HepG2 (cell line): ENCODE data around the gene ADH4. TPM values are rescaled to one million over a fixed set of nuclear protein-coding genes. Genes with fewer than 3 reads are reported as not detected.

Source experiments
- AKNA ChIP-seq: sonication (generic); formaldehyde crosslinking; IDR thresholded peaks from 2 replicates; pipeline ENCODE4 v1.4.0; 2020; ENCODE audit warnings: missing genetic modification reagents, borderline replicate concordance
- DRAP1 ChIP-seq: IDR thresholded peaks from 2 replicates; pipeline ENCODE4 v1.6.1; 2016; ENCODE audit warnings: missing genetic modification reagents, missing compliant biosample characterization
- HNRNPL ChIP-seq: fragments of 200-400 bp; formaldehyde crosslinking; IDR thresholded peaks from 2 replicates; pipeline ENCODE4 v1.6.1; 2017; ENCODE audit warnings: mild to moderate bottlenecking, low read depth, low read length
- MXD1 ChIP-seq: sonication (generic); formaldehyde crosslinking; IDR thresholded peaks from 2 replicates; pipeline ENCODE4 v1.4.0; 2020; ENCODE audit warnings: mild to moderate bottlenecking, missing genetic modification reagents
- NR2F6 ChIP-seq, 2 experiments: IDR thresholded peaks; 2 replicates each; pipeline ENCODE4 v1.6.1; 2016; ENCODE audit warnings: antibody characterized with exemption in 1 of 2, mild to moderate bottlenecking in 1 of 2
- ONECUT2 ChIP-seq: sonication (generic); formaldehyde crosslinking; IDR thresholded peaks from 2 replicates; pipeline ENCODE4 v1.4.0; 2020; ENCODE audit warnings: missing genetic modification reagents
- RFXAP ChIP-seq: sonication (generic); formaldehyde crosslinking; IDR thresholded peaks from 2 replicates; pipeline ENCODE4 v1.4.0; 2020; ENCODE audit warnings: missing genetic modification reagents, borderline replicate concordance
- TFE3 ChIP-seq: IDR thresholded peaks from 2 replicates; pipeline ENCODE4 v1.6.1; 2016
- THAP8 ChIP-seq: sonication (generic); formaldehyde crosslinking; IDR thresholded peaks from 2 replicates; pipeline ENCODE4 v1.5.1; 2020; ENCODE audit warnings: missing genetic modification reagents, mild to moderate bottlenecking, borderline replicate concordance
- ZNF20 ChIP-seq: sonication (generic); formaldehyde crosslinking; IDR thresholded peaks from 2 replicates; pipeline ENCODE4 v1.4.0; 2020; ENCODE audit warnings: mild to moderate bottlenecking, moderate library complexity, missing genetic modification reagents
- ZNF652 ChIP-seq: IDR thresholded peaks from 2 replicates; pipeline ENCODE4 v1.6.1; 2016; ENCODE audit warnings: low read depth, borderline replicate concordance
- ZNF709 ChIP-seq: sonication (generic); formaldehyde crosslinking; IDR thresholded peaks from 2 replicates; pipeline ENCODE4 v1.5.0; 2020; ENCODE audit warnings: mild to moderate bottlenecking, missing genetic modification reagents
- polyA plus RNA-seq, 8 experiments: library from polyadenylated mRNA; depleted of rRNA in 3 of 8; stranded (reverse) in 7 of 8; unstranded in 1 of 8; fragments of >200 nt; fragmentation: Illumina TruSeq in 4 of 8; extraction: Trizol in 4 of 8; gene quantifications; 2 replicates each; pipeline versions ENCODE4 v1.2.1 to v1.2.3, GENCODE V29; 2011 to 2016; ENCODE audit warnings: low read depth in 4 of 8, missing spikeins in 1 of 8, mixed read lengths in 1 of 8; ENCODE audit not compliant: insufficient read depth in 1 of 8
- total RNA-seq, 5 experiments: library from RNA; depleted of rRNA; stranded (reverse); fragments of >200 nt; fragmentation: Illumina TruSeq; extraction: Trizol; gene quantifications; 2 replicates each; pipeline ENCODE4 v1.2.3, GENCODE V29; 2016; ENCODE audit warnings: low read depth in 1 of 5
- TF ChIP-seq, protein P1 (sequence below): sonication (generic); formaldehyde crosslinking; IDR thresholded peaks from 2 replicates; pipeline ENCODE4 v1.4.0; 2020; ENCODE audit warnings: missing genetic modification reagents
- TF ChIP-seq, protein P2 (sequence below): sonication (generic); formaldehyde crosslinking; IDR thresholded peaks from 2 replicates; pipeline ENCODE4 v1.4.0; 2020; ENCODE audit warnings: missing genetic modification reagents, borderline replicate concordance

The ADH4 gene
- total and polyA plus RNA-seq, 2 of the 13 experiments (the other 11 are each of a cell fraction or from before 2014, with no cell fraction given) = 24.3 to 31.1 TPM

DNA sequence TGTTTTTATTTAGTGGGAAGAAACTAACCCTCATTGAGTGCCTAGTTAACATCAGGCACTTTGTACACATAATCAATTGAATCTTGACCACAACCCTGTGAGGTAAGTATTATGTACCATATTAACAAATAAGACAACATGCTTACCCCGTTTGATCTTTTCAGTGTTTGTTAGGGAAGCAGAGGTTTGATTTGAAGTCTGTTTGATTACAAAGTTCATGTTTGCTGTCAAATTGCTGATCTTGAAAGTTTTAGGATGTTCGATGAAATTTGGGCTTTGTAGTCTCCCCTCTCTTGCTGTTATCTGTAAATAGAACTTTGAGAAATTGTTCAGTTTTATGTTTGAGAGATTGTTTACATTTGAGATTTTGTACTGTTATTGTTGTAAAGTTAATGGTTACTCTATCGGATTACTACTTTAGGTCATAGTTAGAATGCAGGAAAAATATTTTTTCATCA lies 13.4 kb upstream of the ADH4 start (continued):
- TF ChIP-seq HNRNPL (no peak), THAP8 (no peak), ZNF709 (no peak), ZNF20 (CRISPR knock-in tag) (no peak), MXD1 (CRISPR knock-in tag) (no peak), RFXAP (CRISPR knock-in tag) (peak; percentile 70; the same call in 1 of the 2 replicates), NR2F6 (IDR thresholded peaks at IDR 0.05) (peak; percentile 94), NR2F6 (CRISPR knock-in tag; IDR thresholded peaks at IDR 0.05) (peak; percentile 88), DRAP1 (peak; percentile 34; the same call in 1 of the 2 replicates), ZNF652 (peak; percentile 65), TFE3 (CRISPR knock-in tag) (peak; percentile 63; the same call in 1 of the 2 replicates), ONECUT2 (CRISPR knock-in tag) (peak; percentile 96), AKNA (no peak)
- TF ChIP-seq, protein P1, sequence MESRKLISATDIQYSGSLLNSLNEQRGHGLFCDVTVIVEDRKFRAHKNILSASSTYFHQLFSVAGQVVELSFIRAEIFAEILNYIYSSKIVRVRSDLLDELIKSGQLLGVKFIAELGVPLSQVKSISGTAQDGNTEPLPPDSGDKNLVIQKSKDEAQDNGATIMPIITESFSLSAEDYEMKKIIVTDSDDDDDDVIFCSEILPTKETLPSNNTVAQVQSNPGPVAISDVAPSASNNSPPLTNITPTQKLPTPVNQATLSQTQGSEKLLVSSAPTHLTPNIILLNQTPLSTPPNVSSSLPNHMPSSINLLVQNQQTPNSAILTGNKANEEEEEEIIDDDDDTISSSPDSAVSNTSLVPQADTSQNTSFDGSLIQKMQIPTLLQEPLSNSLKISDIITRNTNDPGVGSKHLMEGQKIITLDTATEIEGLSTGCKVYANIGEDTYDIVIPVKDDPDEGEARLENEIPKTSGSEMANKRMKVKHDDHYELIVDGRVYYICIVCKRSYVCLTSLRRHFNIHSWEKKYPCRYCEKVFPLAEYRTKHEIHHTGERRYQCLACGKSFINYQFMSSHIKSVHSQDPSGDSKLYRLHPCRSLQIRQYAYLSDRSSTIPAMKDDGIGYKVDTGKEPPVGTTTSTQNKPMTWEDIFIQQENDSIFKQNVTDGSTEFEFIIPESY (CRISPR knock-in tag) = peak; percentile 49; the same call in 1 of the 2 replicates
- TF ChIP-seq, protein P2, sequence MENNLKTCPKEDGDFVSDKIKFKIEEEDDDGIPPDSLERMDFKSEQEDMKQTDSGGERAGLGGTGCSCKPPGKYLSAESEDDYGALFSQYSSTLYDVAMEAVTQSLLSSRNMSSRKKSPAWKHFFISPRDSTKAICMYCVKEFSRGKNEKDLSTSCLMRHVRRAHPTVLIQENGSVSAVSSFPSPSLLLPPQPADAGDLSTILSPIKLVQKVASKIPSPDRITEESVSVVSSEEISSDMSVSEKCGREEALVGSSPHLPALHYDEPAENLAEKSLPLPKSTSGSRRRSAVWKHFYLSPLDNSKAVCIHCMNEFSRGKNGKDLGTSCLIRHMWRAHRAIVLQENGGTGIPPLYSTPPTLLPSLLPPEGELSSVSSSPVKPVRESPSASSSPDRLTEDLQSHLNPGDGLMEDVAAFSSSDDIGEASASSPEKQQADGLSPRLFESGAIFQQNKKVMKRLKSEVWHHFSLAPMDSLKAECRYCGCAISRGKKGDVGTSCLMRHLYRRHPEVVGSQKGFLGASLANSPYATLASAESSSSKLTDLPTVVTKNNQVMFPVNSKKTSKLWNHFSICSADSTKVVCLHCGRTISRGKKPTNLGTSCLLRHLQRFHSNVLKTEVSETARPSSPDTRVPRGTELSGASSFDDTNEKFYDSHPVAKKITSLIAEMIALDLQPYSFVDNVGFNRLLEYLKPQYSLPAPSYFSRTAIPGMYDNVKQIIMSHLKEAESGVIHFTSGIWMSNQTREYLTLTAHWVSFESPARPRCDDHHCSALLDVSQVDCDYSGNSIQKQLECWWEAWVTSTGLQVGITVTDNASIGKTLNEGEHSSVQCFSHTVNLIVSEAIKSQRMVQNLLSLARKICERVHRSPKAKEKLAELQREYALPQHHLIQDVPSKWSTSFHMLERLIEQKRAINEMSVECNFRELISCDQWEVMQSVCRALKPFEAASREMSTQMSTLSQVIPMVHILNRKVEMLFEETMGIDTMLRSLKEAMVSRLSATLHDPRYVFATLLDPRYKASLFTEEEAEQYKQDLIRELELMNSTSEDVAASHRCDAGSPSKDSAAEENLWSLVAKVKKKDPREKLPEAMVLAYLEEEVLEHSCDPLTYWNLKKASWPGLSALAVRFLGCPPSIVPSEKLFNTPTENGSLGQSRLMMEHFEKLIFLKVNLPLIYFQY (CRISPR knock-in tag) = peak; percentile 25; the same call in 1 of the 2 replicates
